SU-DHL-6 (cell line): ENCODE measurements around the gene AKAP8.

Experiments
- CTCF ChIP-seq: fragments of 200-600 bp; sonication (generic); IDR thresholded peaks from one replicate; pipeline ENCODE4 v1.5.1; 2017; ENCODE audit warnings: antibody characterized with exemption, mild to moderate bottlenecking, low read length, moderate library complexity; ENCODE audit not compliant: insufficient read depth, poor library complexity, severe bottlenecking
- EZH2phosphoT487 ChIP-seq: fragments of 200-600 bp; sonication (generic), shearing (Covaris generic); conservative IDR thresholded peaks from 2 replicates; pipeline ENCODE4 v1.6.1; 2018; ENCODE audit warnings: mild to moderate bottlenecking, antibody characterized with exemption, low read length, moderate library complexity, mixed read lengths

- no peak for TF ChIP-seq CTCF
- TF ChIP-seq EZH2phosphoT487 = no peak
These were observed 45.8 kb upstream of the AKAP8 start for GRCh38 chr19:15425321-15425950.
